ENCODE measurements around the gene PIAS3.

- no peak for TF ChIP-seq CTCF (conservative IDR thresholded peaks at IDR 0.05 in 1 of 2, IDR thresholded peaks at IDR 0.05 in 1 of 2; ENCODE audit: low read depth in 1 of 2, low read length in 2 of 2)
- no peak for TF ChIP-seq EZH2 (IDR thresholded peaks at IDR 0.05; ENCODE audit: low read length, missing control alignments)
Measured at GRCh38 chr1:145845144-145845513, 13.8 kb downstream of the PIAS3 start.

Measured in fibroblast of lung (primary cell).